22Rv1 (cell line): ENCODE results near the gene FAM168A.

Experiments
- H3K27ac ChIP-seq: fragments of 450-650 bp; 2 replicates; pipeline ENCODE4 v1.5.1; 2017
- CTCF ChIP-seq: fragments of 450-650 bp; IDR thresholded peaks from 2 replicates; pipeline ENCODE4 v1.5.1; 2017; ENCODE audit warnings: mild to moderate bottlenecking
- ZFX ChIP-seq: fragments of 450-650 bp; IDR thresholded peaks from 2 replicates; pipeline ENCODE4 v1.6.1; 2017; ENCODE audit warnings: antibody characterized with exemption, borderline replicate concordance

Gene FAM168A

DNA sequence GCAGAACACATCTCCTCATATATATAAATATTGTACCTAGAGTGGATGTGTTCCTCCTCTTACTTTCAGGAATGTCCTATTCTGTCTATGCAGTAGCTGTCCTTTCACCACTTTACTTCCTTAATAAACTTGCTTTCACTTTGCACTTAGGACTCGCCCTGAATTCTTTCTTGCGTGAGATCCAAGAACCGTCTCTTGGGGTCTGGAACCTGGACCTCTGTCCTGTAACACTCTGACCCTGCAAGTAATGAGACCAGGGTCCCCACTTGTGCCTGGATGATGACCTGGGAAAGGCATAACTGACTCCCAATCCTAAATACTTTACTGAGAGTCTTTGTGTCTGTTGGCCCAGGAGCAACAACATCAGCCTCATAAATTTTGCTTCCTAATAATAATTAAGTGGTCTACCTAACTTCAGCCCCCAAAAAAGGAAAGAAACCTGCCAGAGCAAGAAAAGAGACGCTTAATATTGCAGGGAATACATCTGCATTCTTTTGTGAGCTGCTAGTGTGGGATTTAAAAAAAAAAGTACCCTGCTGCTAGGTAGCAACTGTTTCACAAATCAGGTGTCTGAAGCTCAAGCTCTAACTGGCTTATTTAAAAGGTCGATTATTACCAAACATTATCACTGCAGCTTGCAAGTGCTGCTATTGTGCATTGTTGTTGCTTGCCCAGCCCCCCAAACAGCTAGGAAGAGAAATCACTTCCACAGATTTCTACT is 69.3 kb downstream of the FAM168A start:
- no peak overlapping the region for H3K27ac ChIP-seq
- TF ChIP-seq CTCF (no peak), ZFX (no peak)

GRCh38 chr11:73528013-73528412 is 69.9 kb downstream of the FAM168A start:
- no peak for TF ChIP-seq CTCF
- no peak for TF ChIP-seq ZFX
- no peak overlapping the region for H3K27ac ChIP-seq

DNA sequence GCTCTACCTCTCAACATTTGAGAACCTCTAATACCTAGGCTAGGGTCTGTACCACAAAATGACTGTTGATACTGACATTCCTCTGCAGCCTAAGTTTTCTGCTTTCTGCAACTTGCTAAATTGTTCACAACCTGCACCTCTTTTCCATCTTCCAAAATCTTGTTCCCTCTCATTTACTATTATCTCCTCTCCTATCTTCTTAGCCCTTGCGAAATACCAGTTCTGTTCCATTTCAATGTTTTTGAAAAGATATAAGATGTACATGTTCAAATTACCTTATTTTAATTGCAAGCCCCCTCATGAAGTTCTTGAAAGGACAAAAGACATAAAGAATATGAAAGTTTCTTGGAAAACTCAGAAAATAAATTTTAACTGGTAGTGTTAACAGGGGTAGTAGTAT is 72.3 kb downstream of the FAM168A start:
- H3K27ac ChIP-seq: no peak overlapping the region
- TF ChIP-seq ZFX (no peak), CTCF (no peak)

GRCh38 chr11:73524774-73525173 is 73.1 kb downstream of the FAM168A start:
- TF ChIP-seq ZFX: no peak
- TF ChIP-seq CTCF: no peak
- no peak overlapping the region for H3K27ac ChIP-seq

GRCh38 chr11:73521621-73522020 is 76.3 kb downstream of the FAM168A start:
- H3K27ac ChIP-seq: no peak overlapping the region

GRCh38 chr11:73520353-73521061 is 77.4 kb downstream of the FAM168A start:
- no peak for TF ChIP-seq ZFX
- no peak overlapping the region for H3K27ac ChIP-seq

More at GRCh38 chr11:73521621-73522020, 76.3 kb downstream of the FAM168A start:
- TF ChIP-seq CTCF (no peak), ZFX (no peak)

DNA sequence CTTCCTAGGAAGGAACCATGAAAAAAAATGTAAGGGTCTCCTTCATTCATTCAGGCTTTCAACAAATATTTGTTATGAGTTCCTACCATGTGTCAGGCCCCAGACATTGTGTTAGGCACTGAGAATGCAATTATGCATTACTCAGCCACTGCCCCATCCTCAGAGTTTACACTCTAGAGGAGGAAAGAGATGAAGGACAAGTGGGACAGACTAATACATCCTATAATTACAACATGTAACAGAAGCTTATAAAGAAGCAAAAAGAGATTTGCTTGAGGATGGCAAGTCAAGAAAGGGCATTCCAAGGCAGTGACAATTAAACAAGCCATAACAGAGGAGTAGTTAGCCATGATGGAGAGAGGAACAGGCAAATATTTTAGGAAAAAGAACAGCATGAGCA is 78.6 kb downstream of the FAM168A start:
- no peak for TF ChIP-seq ZFX
- TF ChIP-seq CTCF: no peak
- no peak overlapping the region for H3K27ac ChIP-seq
